Keratinocyte (primary cell): ENCODE measurements around the gene FLRT1. TPM values are rescaled to one million over a fixed set of nuclear protein-coding genes. Genes with fewer than 3 reads are reported as not detected.

Experiments used
- DNase-seq: peaks from one replicate; pipeline ENCODE4 v3.0.0-alpha.2; 2011; ENCODE audit warnings: low read depth, missing footprints, low spot score
- FAIRE-seq: peaks from 2 replicates; lab custom pipeline; 2011; peaks lifted over from hg19 to GRCh38; lab: Jason Lieb, UNC
- H2AFZ ChIP-seq: 2 replicates; pipeline ENCODE4 v1.6.0; 2012; ENCODE audit warnings: low read length, control low read depth, inconsistent platforms; ENCODE audit not compliant: control insufficient read depth
- H3K27ac ChIP-seq: 2 replicates; pipeline ENCODE4 v1.5.1; 2011; ENCODE audit warnings: low read length; ENCODE audit not compliant: control insufficient read depth, insufficient read depth
- H3K27me3 ChIP-seq: 3 replicates; pipeline ENCODE4 v1.6.0; 2011; ENCODE audit warnings: low read length; ENCODE audit not compliant: control insufficient read depth, insufficient read depth; ENCODE audit errors: extremely low read depth
- H3K36me3 ChIP-seq, 2 experiments: 2 replicates in 1 of 2; 3 replicates in 1 of 2; pipeline ENCODE4 v1.5.1; 2011; ENCODE audit warnings: low read length in 2 of 2, mild to moderate bottlenecking in 1 of 2; ENCODE audit not compliant: control insufficient read depth in 2 of 2, insufficient read depth in 2 of 2; ENCODE audit errors: extremely low read depth in 1 of 2
- H3K4me1 ChIP-seq: 3 replicates; pipeline ENCODE4 v1.5.1; 2011; ENCODE audit warnings: low read length; ENCODE audit not compliant: control insufficient read depth, insufficient read depth; ENCODE audit errors: extremely low read depth
- H3K4me2 ChIP-seq: 3 replicates; pipeline ENCODE4 v1.6.0; 2011; ENCODE audit warnings: low read depth, low read length; ENCODE audit not compliant: control insufficient read depth, insufficient read depth; ENCODE audit errors: extremely low read depth
- H3K4me3 ChIP-seq, 3 experiments: fragments of 200-600 bp in 1 of 3; sonication (generic) in 1 of 3; 2 replicates in 2 of 3; 3 replicates in 1 of 3; pipeline ENCODE4 v1.5.1; 2011 to 2016; ENCODE audit warnings: low read length in 3 of 3, mild to moderate bottlenecking in 3 of 3, control low read depth in 2 of 3, inconsistent platforms in 1 of 3, low read depth in 1 of 3, mixed read lengths in 1 of 3, mixed run types in 1 of 3, moderate library complexity in 1 of 3; ENCODE audit not compliant: control insufficient read depth in 2 of 3, insufficient read depth in 2 of 3; ENCODE audit errors: extremely low read depth in 1 of 3
- H3K79me2 ChIP-seq: 2 replicates; pipeline ENCODE4 v1.6.0; 2012; ENCODE audit warnings: low read length; ENCODE audit not compliant: control insufficient read depth, insufficient read depth
- H3K9ac ChIP-seq: 3 replicates; pipeline ENCODE4 v1.6.0; 2011; ENCODE audit warnings: low read length; ENCODE audit not compliant: control insufficient read depth, insufficient read depth; ENCODE audit errors: extremely low read depth
- H3K9me1 ChIP-seq: 3 replicates; pipeline ENCODE4 v1.6.0; 2011; ENCODE audit warnings: low read length; ENCODE audit not compliant: control insufficient read depth, insufficient read depth; ENCODE audit errors: extremely low read depth
- H3K9me3 ChIP-seq: 2 replicates; pipeline ENCODE4 v1.5.1; 2012; ENCODE audit warnings: low read depth, low read length; ENCODE audit not compliant: control insufficient read depth
- H4K20me1 ChIP-seq: 3 replicates; pipeline ENCODE4 v1.6.0; 2011; ENCODE audit warnings: low read length; ENCODE audit not compliant: control insufficient read depth, insufficient read depth; ENCODE audit errors: extremely low read depth
- EZH2 ChIP-seq: IDR thresholded peaks from one replicate; pipeline ENCODE4 v1.6.1; 2012; ENCODE audit warnings: inconsistent platforms, mild to moderate bottlenecking, low read length, moderate library complexity
- dilution Hi-C: fragments of 300-500 bp; cut with MboI; formaldehyde crosslinking; loops from one replicate; pipeline ENCODE4 v1.7.0; 2020; ENCODE audit warnings: low sequenced_read_pairs; ENCODE audit not compliant: extremely low pct_ligation_motif_present
- polyA plus RNA-seq, 5 experiments: library from polyadenylated mRNA; depleted of rRNA in 3 of 5; stranded (reverse) in 3 of 5; stranded (forward) in 1 of 5; unstranded in 1 of 5; fragments of >200 nt; gene quantifications; 1 replicate in 1 of 5; 2 replicates in 3 of 5; 3 replicates in 1 of 5; pipeline versions ENCODE4 v1.2.1 to v1.2.3, GENCODE V29; 2011 to 2012; ENCODE audit warnings: missing spikeins in 2 of 5, low read depth in 1 of 5, low replicate concordance in 1 of 5
- TF ChIP-seq, protein P1 (sequence below), 3 experiments: IDR thresholded peaks in 1 of 3; conservative IDR thresholded peaks in 1 of 3; optimal IDR thresholded peaks in 1 of 3; 2 replicates in 2 of 3; 3 replicates in 1 of 3; pipeline versions ENCODE3 to v1.5.1; 2011; ENCODE audit warnings: low read length in 3 of 3, mild to moderate bottlenecking in 3 of 3, moderate library complexity in 2 of 3, control low read depth in 1 of 3, inconsistent platforms in 1 of 3; ENCODE audit not compliant: insufficient read depth in 2 of 3; ENCODE audit errors: extremely low read depth in 1 of 3

FLRT1 gene
- polyA plus RNA-seq, 1 donor (not counting 4 experiments of a cell fraction or from before 2014, with no cell fraction given): not detected

DNA sequence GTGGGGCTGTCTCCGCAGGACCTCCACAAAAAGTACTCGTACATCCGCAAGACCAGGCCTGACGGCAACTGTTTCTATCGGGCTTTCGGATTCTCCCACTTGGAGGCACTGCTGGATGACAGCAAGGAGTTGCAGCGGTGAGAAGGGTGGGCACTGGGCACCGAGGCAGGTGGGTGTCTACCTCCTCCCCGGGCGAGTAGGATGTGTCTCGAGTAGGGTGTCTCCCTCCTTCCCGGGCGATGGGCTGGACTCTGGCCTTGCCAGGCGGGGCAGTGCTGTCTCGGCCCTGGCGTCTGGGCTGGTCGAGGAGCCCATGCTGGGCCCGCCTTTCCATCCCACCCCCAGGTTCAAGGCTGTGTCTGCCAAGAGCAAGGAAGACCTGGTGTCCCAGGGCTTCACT, 39.2 kb upstream of the FLRT1 start:
- H3K36me3 ChIP-seq: peaks cover 12 to 28% of the 10 kb centered on the region in 2 experiments
- H3K9me1 ChIP-seq: peaks cover 2% of the 10 kb centered on the region
- H3K4me2 ChIP-seq: no peak overlapping the region
- peaks cover 10% of the 10 kb centered on the region for H3K4me1 ChIP-seq
- DNase-seq: no peak
- H2AFZ ChIP-seq: no peak overlapping the region
- H3K9me3 ChIP-seq: no peaks in the 10 kb centered on the region
- H4K20me1 ChIP-seq: peaks cover 8% of the 10 kb centered on the region
- H3K27ac ChIP-seq: no peak overlapping the region
- FAIRE-seq: no peak
- dilution Hi-C loops: no loop called here
- no peak overlapping the region for H3K9ac ChIP-seq
- H3K4me3 ChIP-seq: no peak overlapping the region
- TF ChIP-seq EZH2: no peak
- TF ChIP-seq, protein P1, sequence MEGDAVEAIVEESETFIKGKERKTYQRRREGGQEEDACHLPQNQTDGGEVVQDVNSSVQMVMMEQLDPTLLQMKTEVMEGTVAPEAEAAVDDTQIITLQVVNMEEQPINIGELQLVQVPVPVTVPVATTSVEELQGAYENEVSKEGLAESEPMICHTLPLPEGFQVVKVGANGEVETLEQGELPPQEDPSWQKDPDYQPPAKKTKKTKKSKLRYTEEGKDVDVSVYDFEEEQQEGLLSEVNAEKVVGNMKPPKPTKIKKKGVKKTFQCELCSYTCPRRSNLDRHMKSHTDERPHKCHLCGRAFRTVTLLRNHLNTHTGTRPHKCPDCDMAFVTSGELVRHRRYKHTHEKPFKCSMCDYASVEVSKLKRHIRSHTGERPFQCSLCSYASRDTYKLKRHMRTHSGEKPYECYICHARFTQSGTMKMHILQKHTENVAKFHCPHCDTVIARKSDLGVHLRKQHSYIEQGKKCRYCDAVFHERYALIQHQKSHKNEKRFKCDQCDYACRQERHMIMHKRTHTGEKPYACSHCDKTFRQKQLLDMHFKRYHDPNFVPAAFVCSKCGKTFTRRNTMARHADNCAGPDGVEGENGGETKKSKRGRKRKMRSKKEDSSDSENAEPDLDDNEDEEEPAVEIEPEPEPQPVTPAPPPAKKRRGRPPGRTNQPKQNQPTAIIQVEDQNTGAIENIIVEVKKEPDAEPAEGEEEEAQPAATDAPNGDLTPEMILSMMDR (optimal IDR thresholded peaks at IDR 0.05 in 1 of 3, IDR thresholded peaks at IDR 0.05 in 1 of 3, conservative IDR thresholded peaks at IDR 0.05 in 1 of 3; ENCODE audit: extremely low read depth in 1 of 3, insufficient read depth in 2 of 3, low read length in 3 of 3): no peak
- H3K79me2 ChIP-seq: peaks cover 15% of the 10 kb centered on the region
- no peaks in the 10 kb centered on the region for H3K27me3 ChIP-seq

DNA sequence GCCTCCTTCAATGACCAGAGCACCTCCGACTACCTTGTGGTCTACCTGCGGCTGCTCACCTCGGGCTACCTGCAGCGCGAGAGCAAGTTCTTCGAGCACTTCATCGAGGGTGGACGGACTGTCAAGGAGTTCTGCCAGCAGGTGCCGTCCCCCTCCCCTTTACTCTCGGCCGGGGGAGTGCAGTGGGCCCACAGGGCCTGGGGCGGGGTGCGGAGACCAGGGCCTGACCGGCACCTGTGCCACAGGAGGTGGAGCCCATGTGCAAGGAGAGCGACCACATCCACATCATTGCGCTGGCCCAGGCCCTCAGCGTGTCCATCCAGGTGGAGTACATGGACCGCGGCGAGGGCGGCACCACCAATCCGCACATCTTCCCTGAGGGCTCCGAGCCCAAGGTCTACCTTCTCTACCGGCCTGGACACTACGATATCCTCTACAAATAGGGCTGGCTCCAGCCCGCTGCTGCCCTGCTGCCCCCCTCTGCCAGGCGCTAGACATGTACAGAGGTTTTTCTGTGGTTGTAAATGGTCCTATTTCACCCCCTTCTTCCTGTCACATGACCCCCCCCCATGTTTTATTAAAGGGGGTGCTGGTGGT, 38.5 kb upstream of the FLRT1 start:
- FAIRE-seq (no peak), DNase-seq (no peak)
- dilution Hi-C loops: no loop called here
- Histone ChIP-seq H3K4me3 (no peak overlapping the region), H2AFZ (no peak overlapping the region), H3K27ac (no peak overlapping the region), H3K4me1 (peaks cover 10% of the 10 kb centered on the region), H3K4me2 (no peak overlapping the region), H3K27me3 (no peaks in the 10 kb centered on the region), H3K36me3 (peaks cover 12 to 27% of the 10 kb centered on the region in 2 experiments), H3K9me3 (no peaks in the 10 kb centered on the region), H3K9me1 (peaks cover 2% of the 10 kb centered on the region), H3K79me2 (peaks cover 9% of the 10 kb centered on the region), H3K9ac (no peak overlapping the region), H4K20me1 (peaks cover 8% of the 10 kb centered on the region)
- no peak for TF ChIP-seq EZH2
- TF ChIP-seq, protein P1 (optimal IDR thresholded peaks at IDR 0.05 in 1 of 3, IDR thresholded peaks at IDR 0.05 in 1 of 3, conservative IDR thresholded peaks at IDR 0.05 in 1 of 3; ENCODE audit: extremely low read depth in 1 of 3, insufficient read depth in 2 of 3, low read length in 3 of 3): no peak
